ENCODE data around the gene B4GALNT3.

B4GALNT3 gene

GRCh38 chr12:541676-542324 lies 82.1 kb downstream of the B4GALNT3 start:
- DNase-seq, result no peak

- DNase-seq, result no peak
These were observed 82.8 kb downstream of the B4GALNT3 start for GRCh38 chr12:542395-543113.

- no peak for DNase-seq
These were observed 83.3 kb downstream of the B4GALNT3 start for GRCh38 chr12:543114-543451.

- DNase-seq, result no peak
These were observed 84.4 kb downstream of the B4GALNT3 start for GRCh38 chr12:544142-544541.

GRCh38 chr12:544941-545635 lies 85.3 kb downstream of the B4GALNT3 start:
- DNase-seq, result no peak

- no peak for DNase-seq
These were observed 86.1 kb downstream of the B4GALNT3 start for GRCh38 chr12:545835-546234.

GRCh38 chr12:546265-546919 lies 86.7 kb downstream of the B4GALNT3 start:
- no peak for DNase-seq

- DNase-seq, result peak; percentile 62
These were observed 87.4 kb downstream of the B4GALNT3 start for GRCh38 chr12:546920-547845.

GRCh38 chr12:547883-548470 lies 88.2 kb downstream of the B4GALNT3 start:
- DNase-seq, result no peak

- DNase-seq, result no peak
These were observed 89.8 kb downstream of the B4GALNT3 start for GRCh38 chr12:549476-550082.

- no peak for DNase-seq
These were observed 90.9 kb downstream of the B4GALNT3 start for GRCh38 chr12:550473-551260.

GRCh38 chr12:552466-552865 lies 92.7 kb downstream of the B4GALNT3 start:
- DNase-seq, result no peak

GRCh38 chr12:553216-554000 lies 93.7 kb downstream of the B4GALNT3 start:
- DNase-seq, result peak; percentile 51

GRCh38 chr12:554001-554285 lies 94.2 kb downstream of the B4GALNT3 start:
- no peak for DNase-seq

- no peak for DNase-seq
These were observed 96.8 kb downstream of the B4GALNT3 start for GRCh38 chr12:556498-556897.

GRCh38 chr12:558580-558979 lies 98.8 kb downstream of the B4GALNT3 start:
- no peak for DNase-seq

- no peak for DNase-seq
These were observed 99.6 kb downstream of the B4GALNT3 start for GRCh38 chr12:559208-559905.

GRCh38 chr12:559906-560455 lies 100.2 kb downstream of the B4GALNT3 start:
- DNase-seq, result no peak

GRCh38 chr12:560691-561390 lies 101.1 kb downstream of the B4GALNT3 start:
- no peak for DNase-seq

Data from activated gamma-delta T cell treated with Interleukin-2 at 50 U/mL for 16 hours (primary cell).